ENCODE results near the gene TLR9. TPM values are rescaled to one million over a fixed set of nuclear protein-coding genes. Genes with fewer than 3 reads are reported as not detected.

Gene TLR9
- total RNA-seq, 2 donors from 2014 or later = 0.42 TPM; not detected in 1

GRCh38 chr3:52203701-52204100 lies 21.7 kb downstream of the TLR9 start:
- no peak for ATAC-seq
- intact Hi-C loops (cut with DNase I, micrococcal nuclease) = no loop called here

GRCh38 chr3:52202384-52203077 lies 22.9 kb downstream of the TLR9 start:
- DNase-seq (no peak), ATAC-seq (no peak)
- intact Hi-C loops (cut with DNase I, micrococcal nuclease) = no loop called here

More at GRCh38 chr3:52203701-52204100, 21.7 kb downstream of the TLR9 start:
- no peak for DNase-seq

GRCh38 chr3:52200981-52201679 lies 24.3 kb downstream of the TLR9 start:
- ATAC-seq (no peak), DNase-seq (no peak)
- intact Hi-C loops (cut with DNase I, micrococcal nuclease) = no loop called here

GRCh38 chr3:52198643-52199608 lies 26.5 kb downstream of the TLR9 start:
- DNase-seq = no peak
- intact Hi-C loops (cut with DNase I, micrococcal nuclease) = no loop called here
- no peak for ATAC-seq

GRCh38 chr3:52197842-52198625 lies 27.4 kb downstream of the TLR9 start, which contains the start of gene ALAS1:
Gene ALAS1, plus strand, starts transcription at chr3:52198160. Its CDS starts 1,082 bp downstream, at chr3:52199242.
- peak; percentile 80 for ATAC-seq
- intact Hi-C loops (cut with DNase I, micrococcal nuclease) = no loop called here
- DNase-seq = peak; percentile 92 to 96

GRCh38 chr3:52197499-52197841 lies 28.0 kb downstream of the TLR9 start:
- DNase-seq (no peak), ATAC-seq (peak; percentile 8)
- intact Hi-C loops (cut with DNase I, micrococcal nuclease) = no loop called here

GRCh38 chr3:52196977-52197376 lies 28.5 kb downstream of the TLR9 start:
- intact Hi-C loops (cut with DNase I, micrococcal nuclease) = no loop called here
- ATAC-seq (peak; percentile 82), DNase-seq (peak; percentile 85 to 93)

- DNase-seq = no peak
- intact Hi-C loops (cut with DNase I, micrococcal nuclease) = no loop called here
- no peak for ATAC-seq
These were observed 29.6 kb downstream of the TLR9 start for GRCh38 chr3:52195823-52196331.

GRCh38 chr3:52195291-52195597 lies 30.2 kb downstream of the TLR9 start:
- intact Hi-C loops (cut with DNase I, micrococcal nuclease) = no loop called here
- ATAC-seq = no peak

GRCh38 chr3:52194485-52195290 lies 30.8 kb downstream of the TLR9 start:
- no peak for ATAC-seq
- intact Hi-C loops (cut with DNase I, micrococcal nuclease) = no loop called here
- DNase-seq = peak; percentile 63 to 71

More at GRCh38 chr3:52195291-52195597, 30.2 kb downstream of the TLR9 start:
- no peak for DNase-seq

- ATAC-seq (no peak), DNase-seq (no peak)
- intact Hi-C loops (cut with DNase I, micrococcal nuclease) = no loop called here
These were observed 32.4 kb downstream of the TLR9 start for GRCh38 chr3:52193065-52193464.

- no peak for DNase-seq
- intact Hi-C loops (cut with DNase I, micrococcal nuclease) = no loop called here
These were observed 33.8 kb downstream of the TLR9 start for GRCh38 chr3:52191663-52192062.

GRCh38 chr3:52190294-52191074 lies 35.0 kb downstream of the TLR9 start:
- DNase-seq (no peak), ATAC-seq (peak; percentile 10)
- intact Hi-C loops (cut with DNase I, micrococcal nuclease) = no loop called here

More at GRCh38 chr3:52191663-52192062, 33.8 kb downstream of the TLR9 start:
- ATAC-seq = no peak

GRCh38 chr3:52188556-52188955 lies 36.9 kb downstream of the TLR9 start:
- intact Hi-C loops (cut with DNase I, micrococcal nuclease) = no loop called here
- ATAC-seq (no peak), DNase-seq (no peak)

- no peak for DNase-seq
- ATAC-seq = no peak
- intact Hi-C loops (cut with DNase I, micrococcal nuclease) = no loop called here
These were observed 38.7 kb downstream of the TLR9 start for GRCh38 chr3:52186729-52187128.

- no peak for DNase-seq
- intact Hi-C loops (cut with DNase I, micrococcal nuclease) = no loop called here
- ATAC-seq = no peak
These were observed 39.6 kb downstream of the TLR9 start for GRCh38 chr3:52185837-52186236.

GRCh38 chr3:52185311-52185710 lies 40.1 kb downstream of the TLR9 start:
- intact Hi-C loops (cut with DNase I, micrococcal nuclease) = no loop called here
- no peak for DNase-seq
- ATAC-seq = no peak
